Psoas muscle (tissue), 8 donors: ENCODE measurements around the gene HK1. TPM values are rescaled to one million over a fixed set of nuclear protein-coding genes. Genes with fewer than 3 reads are reported as not detected.

Source experiments
- ATAC-seq, 4 donors: fragments of 200-7000 bp; cut with Tn5 transposase; one replicate each; pipeline ENCODE4 v1.9.1; 2020; ENCODE audit warnings: moderate library complexity in 3 of 4, mild to moderate bottlenecking in 2 of 4
- DNase-seq, 2 donors: peaks; one replicate each; pipeline ENCODE4 v3.0.0-alpha.2; 2020
- H3K27ac ChIP-seq: fragments of 200-600 bp; one replicate; pipeline ENCODE4 v1.8.0; 2022
- H3K27me3 ChIP-seq, 3 donors: fragments of 200-600 bp in 1 of 3; one replicate each; pipeline versions ENCODE4 v1.6.1 to v1.8.0; 2013 to 2022; ENCODE audit warnings: low read length in 2 of 3, mild to moderate bottlenecking in 2 of 3, moderate library complexity in 1 of 3; ENCODE audit not compliant: insufficient read depth in 3 of 3
- H3K36me3 ChIP-seq, 2 donors: fragments of 200-600 bp in 1 of 2; one replicate each; pipeline versions ENCODE4 v1.6.1 to v1.8.0; 2013 to 2022; ENCODE audit warnings: low read depth in 1 of 2, mild to moderate bottlenecking in 1 of 2, moderate library complexity in 1 of 2; ENCODE audit not compliant: insufficient read depth in 1 of 2
- H3K4me1 ChIP-seq: fragments of 200-600 bp; one replicate; pipeline ENCODE4 v1.8.0; 2022
- H3K4me3 ChIP-seq: fragments of 200-600 bp; one replicate; pipeline ENCODE4 v1.8.0; 2022; ENCODE audit warnings: mild to moderate bottlenecking
- H3K9me3 ChIP-seq: fragments of 200-600 bp; one replicate; pipeline ENCODE4 v1.8.0; 2022
- WGBS, 3 donors: extraction: QIAGEN DNeasy Blood & Tissue Kit; methylation state at CpG; one replicate each; pipeline versions ENCODE4 v1.1.6 to v1.1.7; 2013; 5-methylcytosine and 5-hydroxymethylcytosine counted together
- intact Hi-C, 2 donors: fragments of 100-400 bp; cut with DNase I; formaldehyde crosslinking; loops; one replicate each; pipeline versions ENCODE4 v1.11.0 to v1.14.2; 2022
- polyA plus RNA-seq, 3 donors: library from polyadenylated mRNA; stranded (reverse); fragments of 200-250 nt; gene quantifications; one replicate each; pipeline ENCODE4 v1.2.3, GENCODE V29; 2013
- total RNA-seq, 4 donors: library from RNA; stranded (reverse); fragmentation: NEBNext Ultra II Directional in 2 of 4; extraction: Animal tissue kit (Norgen Biotek cat#: 25700) in 2 of 4; gene quantifications; one replicate each; pipeline versions ENCODE4 v1.2.1 to v1.2.4, GENCODE V29; 2021 to 2023
- TF ChIP-seq, protein P1 (sequence below): fragments of 200-600 bp; IDR thresholded peaks from one replicate; pipeline ENCODE4 v1.8.0; 2022; ENCODE audit warnings: antibody characterized with exemption
- donor health status: healthy with polysubstance abuse.
- donor health status: DM: no; HTN: no; CAD: no; lungs with moderate emphysema.
- donor health status: Bipolar disorder and iron deficiency.
- donor health status: healthy.
- donor health status: DM: yes; HTN: yes; CAD: no.
- donor health status: DM: no; HTN: no; CAD: no.
- donor health status: DM: no; HTN: no; CAD: no.
- donor health status: DM: yes; HTN: yes; CAD: no.

The HK1 gene
- total and polyA plus RNA-seq, 7 donors = 134 to 336 (median 254) TPM

- Histone ChIP-seq H3K9me3 (no peaks in the 10 kb centered on the region), H3K4me3 (no peak overlapping the region), H3K27ac (no peak overlapping the region), H3K36me3 (peaks cover 0 to 7% of the 10 kb centered on the region in 2 donors), H3K4me1 (peaks cover 31% of the 10 kb centered on the region), H3K27me3 (no peaks in the 10 kb centered on the region)
- ATAC-seq = no peak
- intact Hi-C loops = no loop called here
- TF ChIP-seq, protein P1, sequence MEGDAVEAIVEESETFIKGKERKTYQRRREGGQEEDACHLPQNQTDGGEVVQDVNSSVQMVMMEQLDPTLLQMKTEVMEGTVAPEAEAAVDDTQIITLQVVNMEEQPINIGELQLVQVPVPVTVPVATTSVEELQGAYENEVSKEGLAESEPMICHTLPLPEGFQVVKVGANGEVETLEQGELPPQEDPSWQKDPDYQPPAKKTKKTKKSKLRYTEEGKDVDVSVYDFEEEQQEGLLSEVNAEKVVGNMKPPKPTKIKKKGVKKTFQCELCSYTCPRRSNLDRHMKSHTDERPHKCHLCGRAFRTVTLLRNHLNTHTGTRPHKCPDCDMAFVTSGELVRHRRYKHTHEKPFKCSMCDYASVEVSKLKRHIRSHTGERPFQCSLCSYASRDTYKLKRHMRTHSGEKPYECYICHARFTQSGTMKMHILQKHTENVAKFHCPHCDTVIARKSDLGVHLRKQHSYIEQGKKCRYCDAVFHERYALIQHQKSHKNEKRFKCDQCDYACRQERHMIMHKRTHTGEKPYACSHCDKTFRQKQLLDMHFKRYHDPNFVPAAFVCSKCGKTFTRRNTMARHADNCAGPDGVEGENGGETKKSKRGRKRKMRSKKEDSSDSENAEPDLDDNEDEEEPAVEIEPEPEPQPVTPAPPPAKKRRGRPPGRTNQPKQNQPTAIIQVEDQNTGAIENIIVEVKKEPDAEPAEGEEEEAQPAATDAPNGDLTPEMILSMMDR = no peak
- no peak for DNase-seq
- WGBS, 3 donors = 97 to 99% (median 98%) methylated on average over 4 of the region's 4 CpGs
Measured at GRCh38 chr10:69351589-69351988, 73.3 kb downstream of the HK1 start.

DNA sequence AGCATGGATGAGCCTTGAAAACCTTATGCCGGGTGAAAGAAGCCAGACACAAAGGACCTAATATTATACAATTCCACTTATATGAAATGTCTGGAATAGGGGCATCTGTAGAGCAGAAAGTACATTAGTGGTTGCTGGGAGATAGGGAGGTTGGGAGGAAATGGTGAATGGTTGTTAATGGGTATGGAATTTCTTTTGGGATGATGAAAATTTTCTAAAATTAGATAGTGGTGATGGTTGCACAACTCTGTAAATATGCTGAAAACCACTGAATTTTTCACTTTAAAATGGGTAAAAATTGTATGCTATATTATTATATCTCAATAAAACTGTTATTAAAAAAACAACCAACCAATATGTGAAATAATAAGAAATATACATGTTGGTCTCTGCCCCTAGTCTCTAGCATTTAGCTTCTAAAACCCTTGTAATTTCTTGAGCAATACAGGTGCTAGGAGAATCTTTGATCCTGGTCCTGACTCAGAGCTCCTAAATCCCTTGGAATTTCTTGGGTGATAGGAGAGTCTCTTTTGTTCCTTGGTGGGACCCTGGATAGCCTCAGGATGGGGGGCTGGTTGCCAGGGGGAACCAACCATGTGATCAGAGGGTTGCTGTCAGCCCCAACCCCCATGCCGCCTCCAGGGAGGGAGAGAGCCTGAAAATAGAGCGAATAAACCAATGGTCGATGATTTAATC lies 74.4 kb downstream of the HK1 start:
- DNase-seq = no peak
- TF ChIP-seq, protein P1 = no peak
- H3K27ac ChIP-seq = peak overlapping the region; percentile 23
- peaks cover 0 to 3% of the 10 kb centered on the region in 2 donors for H3K36me3 ChIP-seq
- ATAC-seq = no peak
- intact Hi-C loops = no loop called here
- H3K4me1 ChIP-seq = peaks cover 26% of the 10 kb centered on the region
- H3K4me3 ChIP-seq = no peak overlapping the region
- 96 to 98% (median 97%) methylated on average over 4 of the region's 4 CpGs for WGBS, 3 donors
- no peaks in the 10 kb centered on the region for H3K9me3 ChIP-seq
- H3K27me3 ChIP-seq = no peaks in the 10 kb centered on the region

DNA sequence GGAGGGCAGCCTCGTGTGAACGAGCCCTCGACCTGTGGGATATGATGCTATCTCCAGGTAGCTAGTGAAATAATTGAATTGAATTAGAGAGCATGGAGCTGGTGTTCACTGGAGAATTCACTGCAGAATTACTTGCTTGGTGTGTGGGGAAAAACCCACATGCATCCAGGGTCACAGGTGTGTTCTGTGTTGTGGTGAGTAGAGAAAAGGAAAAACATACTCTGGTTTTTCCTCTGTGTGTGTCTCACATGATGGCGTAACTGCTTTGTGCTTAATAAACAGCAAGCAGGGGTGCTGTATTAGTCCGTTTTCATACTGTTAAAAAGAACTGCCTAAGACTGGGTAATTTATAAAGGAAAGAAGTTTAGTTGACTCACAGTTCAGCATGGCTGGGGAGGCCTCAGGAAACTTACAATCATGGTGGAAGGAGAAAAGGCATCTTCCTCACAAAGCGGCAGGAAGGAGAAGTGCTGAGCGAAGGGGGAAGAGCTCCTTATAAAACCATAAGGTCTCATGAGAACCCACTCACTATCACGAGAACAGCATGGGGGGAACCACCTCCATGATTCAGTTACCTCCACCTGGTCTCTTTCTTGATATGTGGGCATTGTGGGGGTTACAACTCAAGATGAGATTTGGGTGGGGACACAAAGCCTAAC lies 75.8 kb downstream of the HK1 start:
- ATAC-seq = no peak
- WGBS, 3 donors = 90 to 94% (median 92%) methylated on average over 8 of the region's 8 CpGs
- Histone ChIP-seq H3K4me1 (peaks cover 23% of the 10 kb centered on the region), H3K9me3 (no peaks in the 10 kb centered on the region), H3K27me3 (no peaks in the 10 kb centered on the region), H3K4me3 (no peak overlapping the region), H3K27ac (no peak overlapping the region), H3K36me3 (peaks cover 0 to 2% of the 10 kb centered on the region in 2 donors)
- DNase-seq = no peak
- TF ChIP-seq, protein P1 = no peak
- intact Hi-C loops = no loop called here

DNA sequence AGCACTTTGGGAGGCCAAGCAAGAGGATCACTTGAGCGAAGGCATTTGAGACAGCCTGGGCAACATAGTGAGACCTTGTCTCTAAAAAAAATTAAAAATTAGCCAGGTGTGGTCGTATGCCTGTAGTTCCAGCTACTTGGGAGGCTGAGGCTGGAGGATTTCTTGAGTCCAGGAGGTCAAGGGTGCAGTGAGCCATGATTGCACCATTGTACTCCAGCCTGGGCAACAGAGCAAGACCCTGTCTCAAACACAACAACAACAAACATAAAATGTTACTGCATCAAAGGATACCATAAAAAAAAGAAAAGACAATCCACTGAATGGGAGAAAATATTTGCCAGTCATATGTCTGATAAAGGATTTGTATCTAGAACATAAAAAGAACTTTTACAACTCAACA lies 77.9 kb downstream of the HK1 start:
- H3K27ac ChIP-seq = no peak overlapping the region
- H3K9me3 ChIP-seq = no peaks in the 10 kb centered on the region
- ATAC-seq = no peak
- H3K4me3 ChIP-seq = no peak overlapping the region
- H3K4me1 ChIP-seq = peaks cover 35% of the 10 kb centered on the region
- WGBS, 3 donors = 90 to 98% (median 92%) methylated on average over 2 of the region's 2 CpGs
- H3K27me3 ChIP-seq = no peaks in the 10 kb centered on the region
- TF ChIP-seq, protein P1 = no peak
- H3K36me3 ChIP-seq = peaks cover 0 to 2% of the 10 kb centered on the region in 2 donors
- no peak for DNase-seq
- intact Hi-C loops = no loop called here
